ENCODE measurements around the gene ALDH2. TPM values are rescaled to one million over a fixed set of nuclear protein-coding genes. Genes with fewer than 3 reads are reported as not detected.
"Not testable (repeated sequence)": the region's sequence is repeated elsewhere in the genome, so short reads cannot be mapped to it uniquely, and the experiment has no call there.

ALDH2 gene
- total RNA-seq, 2 experiments from 2014 or later, result 0.27 to 0.35 TPM

DNA sequence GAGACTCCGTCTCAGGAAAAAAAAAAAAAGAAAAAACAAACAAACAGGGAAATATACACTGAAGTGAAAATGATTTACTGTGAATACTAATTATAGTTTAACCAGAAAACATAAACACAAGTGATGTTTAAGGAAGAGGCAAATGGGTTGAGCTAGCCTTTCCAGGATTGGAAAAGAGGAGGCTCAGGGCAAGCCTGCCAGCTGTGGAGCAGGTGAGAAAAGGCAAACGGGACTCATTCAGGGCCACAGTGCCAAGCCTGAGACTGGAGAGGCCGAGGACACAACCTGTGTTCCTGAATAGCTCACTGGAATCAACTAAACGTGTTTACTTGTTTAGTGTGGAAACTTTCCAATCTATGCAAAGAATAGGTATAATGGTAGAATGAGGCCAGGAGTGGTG is 39.6 kb downstream of the ALDH2 start:
- Mint-ChIP-seq H3K4me3 (no peak overlapping the region), H3K36me3 (ENCODE audit: low read depth) (no peaks in the 10 kb centered on the region), H3K27me3 (no peaks in the 10 kb centered on the region), H3K9me3 (no peaks in the 10 kb centered on the region), H3K4me1 (no peaks in the 10 kb centered on the region), H3K27ac (no peak overlapping the region)
- ChIA-PET CTCF (interaction anchor here (0.6 to 1.0 kb wide), 4 partner anchors 8 to 474 kb away, joined by 3 to 4 read pairs (median 4); no protein-coding TSS in a partner anchor), POLR2A (no interaction called here)
- DNase-seq, result no peak

DNA sequence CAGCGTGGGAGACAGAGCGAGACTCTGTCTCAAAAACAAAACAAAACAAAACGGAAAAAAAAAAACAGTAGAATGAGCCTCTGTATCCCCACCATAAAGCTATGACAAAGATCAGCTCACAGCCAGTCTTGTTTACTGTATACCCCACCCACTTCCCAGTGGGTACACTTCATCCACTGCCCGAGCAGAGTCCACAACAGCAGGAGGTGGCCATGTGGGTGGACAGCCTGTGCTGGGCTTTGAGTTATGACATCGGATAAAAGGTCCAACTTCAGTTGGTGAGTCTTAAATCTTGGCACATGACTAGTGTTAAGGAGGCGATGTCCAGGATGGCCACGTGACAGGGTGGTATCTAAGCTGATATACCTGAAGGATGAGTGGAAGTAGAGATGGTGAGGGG is 40.5 kb downstream of the ALDH2 start:
- ChIA-PET POLR2A (no interaction called here), CTCF (interaction anchor here (0.6 kb wide), 1 partner anchor 535 kb away, joined by 3 read pairs; no protein-coding TSS in a partner anchor)
- no peaks in the 10 kb centered on the region for H3K9me3 Mint-ChIP-seq
- no peaks in the 10 kb centered on the region for H3K27me3 Mint-ChIP-seq
- H3K36me3 Mint-ChIP-seq (ENCODE audit: low read depth), result no peaks in the 10 kb centered on the region
- H3K27ac Mint-ChIP-seq, result no peak overlapping the region
- no peaks in the 10 kb centered on the region for H3K4me1 Mint-ChIP-seq
- no peak overlapping the region for H3K4me3 Mint-ChIP-seq
- DNase-seq, result no peak

DNA sequence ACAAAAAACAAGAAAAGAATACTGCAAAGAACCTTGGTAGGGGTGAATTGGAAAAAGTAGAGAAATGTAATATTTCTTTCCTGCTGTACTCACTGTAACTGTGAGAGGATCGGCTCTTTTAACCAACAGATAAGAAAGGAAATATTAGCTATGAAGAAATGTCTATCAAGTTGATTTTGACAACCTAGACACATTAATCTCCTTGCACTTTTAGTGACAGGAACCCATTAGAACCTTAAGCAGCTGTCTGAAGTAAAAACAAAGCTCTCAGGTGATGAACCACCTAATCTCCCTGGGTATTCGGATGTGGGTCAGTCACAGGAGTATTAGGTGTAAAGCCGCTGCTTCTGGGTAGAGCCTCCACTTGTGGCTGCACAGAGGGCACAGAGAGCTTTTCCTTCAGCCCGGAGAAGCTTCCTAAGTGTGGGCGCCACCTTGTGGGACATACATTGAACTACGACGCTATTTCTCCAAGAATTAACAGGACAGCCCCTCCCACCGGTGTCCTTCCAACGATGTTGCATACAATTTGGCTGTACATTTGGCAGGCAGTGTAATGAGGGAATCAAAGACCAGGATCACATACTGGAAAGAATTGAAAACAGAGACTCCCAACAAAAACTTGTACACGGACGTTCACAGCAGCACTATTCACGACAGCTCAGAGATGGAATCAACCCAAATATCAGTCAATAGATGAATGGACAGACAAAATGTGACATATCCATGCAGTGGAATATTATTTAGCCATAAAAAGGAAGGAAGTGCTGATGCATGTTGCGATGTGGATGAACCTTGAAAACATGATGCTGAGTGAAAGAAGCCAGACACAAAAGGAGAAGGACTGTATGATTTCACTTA is 46.4 kb downstream of the ALDH2 start:
- CTCF ChIA-PET, result interaction anchor here (0.6 to 1.4 kb wide), 13 partner anchors 13 to 840 kb away, joined by 3 to 6 read pairs (median 4); partner anchors contain the start of genes ACAD10, ALDH2 and BRAP
- H3K4me3 Mint-ChIP-seq, result no peak overlapping the region
- no peaks in the 10 kb centered on the region for H3K36me3 Mint-ChIP-seq (ENCODE audit: low read depth)
- no peaks in the 10 kb centered on the region for H3K9me3 Mint-ChIP-seq
- H3K4me1 Mint-ChIP-seq, result peaks cover 9% of the 10 kb centered on the region
- no peak overlapping the region for H3K27ac Mint-ChIP-seq
- peaks cover 11% of the 10 kb centered on the region for H3K27me3 Mint-ChIP-seq
- POLR2A ChIA-PET, result no interaction called here
- peak; percentile 73 for DNase-seq

- DNase-seq, result no peak
- CTCF ChIA-PET, result interaction anchor here (1.2 to 1.7 kb wide), 2 partner anchors 16 to 419 kb away, joined by 3 read pairs; no protein-coding TSS in a partner anchor
- Mint-ChIP-seq H3K9me3 (no peaks in the 10 kb centered on the region), H3K4me1 (peaks cover 9% of the 10 kb centered on the region), H3K4me3 (no peak overlapping the region), H3K27me3 (peaks cover 30% of the 10 kb centered on the region), H3K27ac (no peak overlapping the region), H3K36me3 (ENCODE audit: low read depth) (no peaks in the 10 kb centered on the region)
- POLR2A ChIA-PET, result no interaction called here
Observed at GRCh38 chr12:111816065-111816615, 49.4 kb downstream of the ALDH2 start.

GRCh38 chr12:111816898-111817297 is 50.2 kb downstream of the ALDH2 start:
- DNase-seq; H3K4me3 Mint-ChIP-seq; H3K9me3 Mint-ChIP-seq; H3K4me1 Mint-ChIP-seq; POLR2A ChIA-PET; H3K36me3 Mint-ChIP-seq (ENCODE audit: low read depth); H3K27ac Mint-ChIP-seq: not testable (repeated sequence)
- CTCF ChIA-PET, result interaction anchor here (0.6 kb wide), 1 partner anchor 189 kb away, joined by 3 read pairs; no protein-coding TSS in a partner anchor
- H3K27me3 Mint-ChIP-seq, result peaks cover 37% of the 10 kb centered on the region

GRCh38 chr12:111818340-111818739 is 51.6 kb downstream of the ALDH2 start:
- Mint-ChIP-seq H3K4me1 (peaks cover 3% of the 10 kb centered on the region), H3K4me3 (no peak overlapping the region), H3K9me3 (no peaks in the 10 kb centered on the region), H3K27ac (no peak overlapping the region), H3K36me3 (ENCODE audit: low read depth) (no peaks in the 10 kb centered on the region), H3K27me3 (peaks cover 51% of the 10 kb centered on the region)
- POLR2A ChIA-PET, result no interaction called here
- DNase-seq, result no peak
- CTCF ChIA-PET, result no interaction called here

DNA sequence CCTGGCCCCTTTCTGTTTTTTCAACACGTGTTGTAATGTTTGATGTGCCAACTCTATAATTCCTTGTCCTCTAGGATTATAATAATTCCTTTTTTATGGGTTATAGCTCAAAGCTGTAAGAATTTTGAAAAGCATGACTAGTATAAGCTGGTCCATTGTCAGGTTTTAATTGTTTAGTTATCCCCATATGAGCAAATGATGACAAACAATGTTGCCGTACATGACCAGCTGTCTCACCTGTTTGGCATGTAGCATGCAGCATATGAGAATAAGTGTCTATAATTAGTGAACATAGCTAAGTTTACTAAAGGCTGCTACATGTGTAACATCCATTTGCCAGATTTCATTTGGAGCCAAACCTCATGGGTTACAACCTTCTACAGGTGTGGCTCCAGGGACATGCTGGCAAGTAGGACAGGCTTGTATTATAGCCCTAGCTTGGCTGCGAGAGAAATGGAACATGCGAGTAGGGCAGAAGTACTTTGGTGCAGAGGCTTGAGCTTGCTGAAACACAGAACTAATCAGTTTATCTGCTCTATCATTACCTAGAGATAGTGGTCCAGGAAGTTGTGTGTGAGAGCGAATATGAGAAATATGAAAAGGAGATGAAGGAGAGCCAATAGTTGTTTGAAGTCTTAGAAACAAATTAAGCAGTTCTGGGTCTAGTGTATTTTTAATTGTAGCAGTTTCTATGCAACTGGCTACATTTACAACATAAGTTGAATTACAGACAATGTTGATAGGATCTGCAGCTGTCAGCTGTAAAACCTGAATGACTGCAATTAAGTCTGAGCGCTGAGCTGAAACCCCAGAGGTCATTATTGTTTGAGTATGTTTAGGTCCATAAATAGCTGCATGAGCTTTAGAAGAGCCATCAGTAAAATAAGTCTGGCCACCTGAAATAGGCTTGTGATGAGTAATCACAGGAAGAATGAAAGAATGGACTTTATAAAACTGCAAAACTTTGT is 52.7 kb downstream of the ALDH2 start:
- POLR2A ChIA-PET, result no interaction called here
- Mint-ChIP-seq H3K36me3 (ENCODE audit: low read depth) (no peaks in the 10 kb centered on the region), H3K9me3 (no peaks in the 10 kb centered on the region), H3K4me3 (no peak overlapping the region), H3K27ac (no peak overlapping the region), H3K4me1 (peaks cover 2% of the 10 kb centered on the region), H3K27me3 (peaks cover 62% of the 10 kb centered on the region)
- CTCF ChIA-PET, result interaction anchor here (0.5 to 0.8 kb wide), 3 partner anchors 13 to 446 kb away, joined by 3 read pairs; no protein-coding TSS in a partner anchor
- DNase-seq, result no peak

GRCh38 chr12:111820828-111821227 is 54.1 kb downstream of the ALDH2 start:
- peaks cover 63% of the 10 kb centered on the region for H3K27me3 Mint-ChIP-seq
- POLR2A ChIA-PET; H3K36me3 Mint-ChIP-seq (ENCODE audit: low read depth); DNase-seq; H3K9me3 Mint-ChIP-seq; H3K4me3 Mint-ChIP-seq; H3K27ac Mint-ChIP-seq; H3K4me1 Mint-ChIP-seq; CTCF ChIA-PET: not testable (repeated sequence)

- H3K4me3 Mint-ChIP-seq, result no peak overlapping the region
Observed at GRCh38 chr12:111822886-111823285, 56.2 kb downstream of the ALDH2 start.

GRCh38 chr12:111823891-111824290 is 57.2 kb downstream of the ALDH2 start:
- no peak overlapping the region for H3K27ac Mint-ChIP-seq
- no peak overlapping the region for H3K4me3 Mint-ChIP-seq
- H3K9me3 Mint-ChIP-seq, result no peaks in the 10 kb centered on the region
- H3K27me3 Mint-ChIP-seq, result peaks cover 52% of the 10 kb centered on the region
- ChIA-PET POLR2A (no interaction called here), CTCF (no interaction called here)
- no peaks in the 10 kb centered on the region for H3K36me3 Mint-ChIP-seq (ENCODE audit: low read depth)
- DNase-seq, result no peak
- H3K4me1 Mint-ChIP-seq, result peaks cover 2% of the 10 kb centered on the region

More at GRCh38 chr12:111822886-111823285, 56.2 kb downstream of the ALDH2 start:
- peaks cover 54% of the 10 kb centered on the region for H3K27me3 Mint-ChIP-seq
- H3K27ac Mint-ChIP-seq, result no peak overlapping the region
- no peaks in the 10 kb centered on the region for H3K9me3 Mint-ChIP-seq
- ChIA-PET CTCF (no interaction called here), POLR2A (no interaction called here)
- peaks cover 2% of the 10 kb centered on the region for H3K4me1 Mint-ChIP-seq
- no peaks in the 10 kb centered on the region for H3K36me3 Mint-ChIP-seq (ENCODE audit: low read depth)
- no peak for DNase-seq

DNA sequence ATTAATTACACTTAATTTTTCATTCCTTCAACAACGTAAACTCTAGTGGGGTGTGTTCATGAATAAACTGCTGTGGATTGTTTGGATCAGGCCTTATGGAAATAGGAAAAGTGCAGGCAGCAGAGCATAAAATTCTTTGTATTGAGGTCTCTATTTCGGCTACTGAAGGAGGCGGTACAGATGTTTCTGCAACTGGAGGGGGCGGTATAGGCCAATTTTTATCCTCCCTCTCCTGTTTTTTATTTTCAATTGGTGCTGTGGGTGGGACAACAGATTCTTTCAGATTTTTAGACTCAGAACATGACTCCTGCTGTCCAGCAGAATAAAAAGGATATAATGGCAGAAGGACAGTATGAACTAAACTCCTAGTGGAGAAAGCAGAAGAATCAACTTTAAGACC is 57.6 kb downstream of the ALDH2 start:
- POLR2A ChIA-PET; CTCF ChIA-PET; H3K36me3 Mint-ChIP-seq (ENCODE audit: low read depth); H3K4me1 Mint-ChIP-seq; H3K27ac Mint-ChIP-seq; H3K4me3 Mint-ChIP-seq; H3K9me3 Mint-ChIP-seq: not testable (repeated sequence)
- peak; percentile 10 for DNase-seq
- H3K27me3 Mint-ChIP-seq, result peaks cover 50% of the 10 kb centered on the region

DNA sequence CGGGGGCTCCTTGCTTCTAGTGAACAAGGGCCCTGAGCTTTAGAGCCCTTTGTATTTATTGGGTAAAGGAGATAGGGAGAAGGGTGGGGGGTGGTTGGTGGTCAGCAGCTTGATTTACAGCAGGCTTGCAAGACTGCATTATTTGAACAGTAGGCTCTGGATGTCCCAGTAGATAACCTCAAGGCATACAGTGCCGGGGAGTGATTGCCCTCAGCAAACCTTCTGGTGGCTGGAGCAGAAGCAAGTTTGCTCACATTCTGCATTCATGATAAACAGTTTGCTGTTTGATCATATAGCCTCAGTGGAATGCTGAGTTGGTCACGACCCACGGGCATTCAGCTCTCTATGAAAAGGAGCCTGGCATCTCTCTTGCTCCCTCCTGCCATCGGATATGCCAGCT is 58.8 kb downstream of the ALDH2 start:
- Mint-ChIP-seq H3K27me3 (peaks cover 43% of the 10 kb centered on the region), H3K36me3 (ENCODE audit: low read depth) (no peaks in the 10 kb centered on the region), H3K27ac (no peak overlapping the region), H3K4me3 (no peak overlapping the region), H3K4me1 (peaks cover 2% of the 10 kb centered on the region), H3K9me3 (no peaks in the 10 kb centered on the region)
- POLR2A ChIA-PET, result no interaction called here
- CTCF ChIA-PET, result interaction anchor here (0.6 to 1.6 kb wide), 3 partner anchors 13 to 168 kb away, joined by 3 to 6 read pairs (median 6); no protein-coding TSS in a partner anchor
- no peak for DNase-seq
